GM15510 (cell line): ENCODE data around the gene ALKBH5.

Source experiments
- POLR2A ChIP-seq: IDR thresholded peaks from 3 replicates; pipeline ENCODE4 v1.6.1; 2011; ENCODE audit warnings: borderline replicate concordance; ENCODE audit not compliant: insufficient read length; ENCODE audit errors: extremely low read depth

The ALKBH5 gene

GRCh38 chr17:18190628-18191235 lies 7.1 kb downstream of the ALKBH5 start:
- no peak for TF ChIP-seq POLR2A

GRCh38 chr17:18191236-18191667 lies 7.6 kb downstream of the ALKBH5 start:
- TF ChIP-seq POLR2A, result no peak

- no peak for TF ChIP-seq POLR2A
Measured at GRCh38 chr17:18191967-18192366, 8.3 kb downstream of the ALKBH5 start.

GRCh38 chr17:18194394-18194793 lies 10.8 kb downstream of the ALKBH5 start:
- no peak for TF ChIP-seq POLR2A

GRCh38 chr17:18194804-18195203 lies 11.2 kb downstream of the ALKBH5 start:
- no peak for TF ChIP-seq POLR2A

GRCh38 chr17:18195246-18195645 lies 11.6 kb downstream of the ALKBH5 start:
- no peak for TF ChIP-seq POLR2A

GRCh38 chr17:18197535-18198194 lies 14.0 kb downstream of the ALKBH5 start:
- no peak for TF ChIP-seq POLR2A

- TF ChIP-seq POLR2A, result no peak
Measured at GRCh38 chr17:18198530-18198929, 14.9 kb downstream of the ALKBH5 start.

- TF ChIP-seq POLR2A, result no peak
Measured at GRCh38 chr17:18201108-18201507, 17.5 kb downstream of the ALKBH5 start.

- TF ChIP-seq POLR2A, result no peak
Measured at GRCh38 chr17:18203308-18203707, 19.7 kb downstream of the ALKBH5 start.

GRCh38 chr17:18205861-18206260 lies 22.2 kb downstream of the ALKBH5 start:
- no peak for TF ChIP-seq POLR2A

GRCh38 chr17:18206962-18207361 lies 23.3 kb downstream of the ALKBH5 start:
- no peak for TF ChIP-seq POLR2A

- TF ChIP-seq POLR2A, result no peak
Measured at GRCh38 chr17:18208092-18208491, 24.5 kb downstream of the ALKBH5 start.

- no peak for TF ChIP-seq POLR2A
Measured at GRCh38 chr17:18213666-18214270, 30.1 kb downstream of the ALKBH5 start.

GRCh38 chr17:18217412-18218015 lies 33.9 kb downstream of the ALKBH5 start:
- TF ChIP-seq POLR2A, result no peak
